ENCODE measurements around the gene EYS.

- TF ChIP-seq CTCF (IDR thresholded peaks at IDR 0.05): no peak
- no peak for TF ChIP-seq POLR2A (IDR thresholded peaks at IDR 0.05)
Observed at GRCh38 chr6:65299236-65299635, 407.8 kb downstream of the EYS start.

Measured in breast epithelium (tissue), 3 donors.